WTC11 (cell line): ENCODE measurements around the gene TIMP2. TPM values are rescaled to one million over a fixed set of nuclear protein-coding genes. Genes with fewer than 3 reads are reported as not detected.
"Not testable (repeated sequence)": the region's sequence is repeated elsewhere in the genome, so short reads cannot be mapped to it uniquely, and the experiment has no call there.

Experiments
- ATAC-seq: fragments of 200-7000 bp; cut with Tn5 transposase; 2 replicates; pipeline ENCODE4 v1.10.0; 2021; ENCODE audit warnings: mild to moderate bottlenecking, moderate library complexity
- CTCF ChIA-PET: fragments of 300-600 bp; sonication (Branson Sonifier 250); formaldehyde crosslinking; loops from one replicate; lab custom pipeline; 2021; ENCODE audit warnings: antibody characterized with exemption; lab: Charles Lee
- POLR2A ChIA-PET: fragments of 350-600 bp; sonication (Branson Sonifier 250); formaldehyde crosslinking; loops from one replicate; lab custom pipeline; 2021; ENCODE audit warnings: antibody characterized with exemption; lab: Charles Lee
- DNase-seq: peaks from one replicate; pipeline ENCODE4 v3.0.0; 2021; ENCODE audit warnings: low spot score
- H3K27ac Mint-ChIP-seq: 2 replicates; pipeline ENCODE4 v1.8.0; 2021; ENCODE audit warnings: mixed read lengths
- H3K27me3 Mint-ChIP-seq: 2 replicates; pipeline ENCODE4 v1.8.0; 2021; ENCODE audit warnings: low read depth, mild to moderate bottlenecking, moderate library complexity, mixed read lengths
- H3K36me3 Mint-ChIP-seq: 2 replicates; pipeline ENCODE4 v1.8.0; 2021; ENCODE audit warnings: mixed read lengths
- H3K4me1 Mint-ChIP-seq: 2 replicates; pipeline ENCODE4 v1.8.0; 2022; ENCODE audit warnings: mixed read lengths
- H3K4me3 Mint-ChIP-seq: 2 replicates; pipeline ENCODE4 v1.8.0; 2021; ENCODE audit warnings: mild to moderate bottlenecking, moderate library complexity, mixed read lengths
- H3K9me3 Mint-ChIP-seq: 2 replicates; pipeline ENCODE4 v1.8.0; 2021; ENCODE audit warnings: mixed read lengths
- FOXK1 ChIP-seq: sonication (generic); formaldehyde crosslinking; IDR thresholded peaks from 2 replicates; pipeline ENCODE4 v1.8.0; 2022; ENCODE audit warnings: mild to moderate bottlenecking, moderate library complexity, missing genetic modification reagents
- GABPB1 ChIP-seq: sonication (generic); formaldehyde crosslinking; IDR thresholded peaks from 2 replicates; pipeline ENCODE4 v1.8.1; 2023; ENCODE audit warnings: mild to moderate bottlenecking, missing genetic modification reagents
- GRHL2 ChIP-seq: fragments of 250-450 bp; sonication (Bioruptor Pico); IDR thresholded peaks from 2 replicates; pipeline ENCODE4 v1.8.0; 2022; ENCODE audit warnings: mild to moderate bottlenecking, moderate library complexity; ENCODE audit not compliant: insufficient replicate concordance, severe bottlenecking
- HMGA2 ChIP-seq: fragments of 250-450 bp; sonication (Bioruptor Pico); IDR thresholded peaks from 2 replicates; pipeline ENCODE4 v1.4.0; 2021; ENCODE audit warnings: mild to moderate bottlenecking, moderate library complexity
- NFE2L1 ChIP-seq: sonication (generic); formaldehyde crosslinking; IDR thresholded peaks from 2 replicates; pipeline ENCODE4 v1.8.1; 2023; ENCODE audit warnings: missing genetic modification reagents
- NR2C2 ChIP-seq: sonication (generic); formaldehyde crosslinking; IDR thresholded peaks from 2 replicates; pipeline ENCODE4 v1.8.0; 2022; ENCODE audit warnings: mild to moderate bottlenecking, missing genetic modification reagents
- PREB ChIP-seq: sonication (generic); formaldehyde crosslinking; IDR thresholded peaks from 2 replicates; pipeline ENCODE4 v1.8.1; 2022; ENCODE audit warnings: mild to moderate bottlenecking, missing genetic modification reagents, moderate library complexity, borderline replicate concordance
- RORB ChIP-seq: fragments of 250-450 bp; sonication (Bioruptor Pico); IDR thresholded peaks from 2 replicates; pipeline ENCODE4 v1.9.0; 2021; ENCODE audit warnings: mild to moderate bottlenecking
- STAT6 ChIP-seq: sonication (generic); formaldehyde crosslinking; conservative IDR thresholded peaks from 2 replicates; pipeline ENCODE4 v1.8.1; 2023; ENCODE audit warnings: mild to moderate bottlenecking, low read depth, missing genetic modification reagents, moderate library complexity
- ZNF532 ChIP-seq: fragments of 250-450 bp; sonication (Bioruptor Pico); IDR thresholded peaks from 2 replicates; pipeline ENCODE4 v1.9.0; 2021; ENCODE audit warnings: mild to moderate bottlenecking, borderline replicate concordance
- total RNA-seq: library from RNA; stranded (reverse); gene quantifications from 3 replicates; pipeline ENCODE4 v1.2.3, GENCODE V29; 2021

The TIMP2 gene
- total RNA-seq, 1 experiment from 2014 or later, result 37.1 TPM

GRCh38 chr17:78963378-78963777 lies 38.2 kb upstream of the TIMP2 start (continued):
- TF ChIP-seq ZNF532 (CRISPR knock-in tag) (no peak), NR2C2 (CRISPR knock-in tag) (no peak), PREB (CRISPR knock-in tag) (no peak)
- TF ChIP-seq, all 79 proteins: peak for 0

- H3K36me3 Mint-ChIP-seq, DNase-seq, H3K4me3 Mint-ChIP-seq, ATAC-seq, POLR2A ChIA-PET, H3K27ac Mint-ChIP-seq, H3K4me1 Mint-ChIP-seq, H3K9me3 Mint-ChIP-seq, H3K27me3 Mint-ChIP-seq: not testable (repeated sequence)
- CTCF ChIA-PET, result interaction anchor here (1.9 kb wide), 1 partner anchor 97 kb away, joined by 6 read pairs; no protein-coding TSS in a partner anchor
These were observed 37.8 kb upstream of the TIMP2 start for GRCh38 chr17:78962984-78963348.

- Mint-ChIP-seq H3K27ac (no peak overlapping the region), H3K9me3 (no peaks in the 10 kb centered on the region), H3K27me3 (no peaks in the 10 kb centered on the region), H3K4me3 (no peak overlapping the region), H3K36me3 (no peaks in the 10 kb centered on the region), H3K4me1 (no peaks in the 10 kb centered on the region)
- ATAC-seq (no peak), DNase-seq (no peak)
- ChIA-PET POLR2A (no interaction called here), CTCF (interaction anchor here (1.9 kb wide), 1 partner anchor 97 kb away, joined by 6 read pairs; no protein-coding TSS in a partner anchor)
- TF ChIP-seq FOXK1 (CRISPR knock-in tag) (no peak), RORB (CRISPR knock-in tag) (no peak), NFE2L1 (CRISPR knock-in tag) (no peak), HMGA2 (no peak), STAT6 (no peak), GABPB1 (CRISPR knock-in tag) (peak; percentile 90)
These were observed 37.3 kb upstream of the TIMP2 start for GRCh38 chr17:78962345-78962983.

- H3K4me1 Mint-ChIP-seq, result no peaks in the 10 kb centered on the region
- no peak for ATAC-seq
- ChIA-PET POLR2A (no interaction called here), CTCF (interaction anchor here (1.7 to 1.9 kb wide), 2 partner anchors 10 to 96 kb away, joined by 6 read pairs; no protein-coding TSS in a partner anchor)
- H3K9me3 Mint-ChIP-seq, result no peaks in the 10 kb centered on the region
- no peak overlapping the region for H3K27ac Mint-ChIP-seq
- no peaks in the 10 kb centered on the region for H3K36me3 Mint-ChIP-seq
- no peak overlapping the region for H3K4me3 Mint-ChIP-seq
- no peaks in the 10 kb centered on the region for H3K27me3 Mint-ChIP-seq
- TF ChIP-seq GRHL2 (CRISPR knock-in tag), result no peak
- no peak for DNase-seq
These were observed 36.4 kb upstream of the TIMP2 start for GRCh38 chr17:78961571-78961970.
